Mesothelial cell of epicardium (in vitro differentiated cells): ENCODE measurements around the gene GSTA4. TPM values are rescaled to one million over a fixed set of nuclear protein-coding genes. Genes with fewer than 3 reads are reported as not detected.

Source experiments
- DNase-seq, 2 experiments: peaks; one replicate each; pipeline ENCODE4 v3.0.0; 2021; ENCODE audit warnings: low spot score in 2 of 2; ENCODE audit not compliant: unreplicated experiment in 2 of 2
- H3K27ac Mint-ChIP-seq: 2 replicates; pipeline ENCODE4 v1.8.0; 2021; ENCODE audit warnings: mixed read lengths
- H3K27me3 Mint-ChIP-seq: 2 replicates; pipeline ENCODE4 v1.8.0; 2021; ENCODE audit warnings: low read depth, mixed read lengths
- H3K36me3 Mint-ChIP-seq: 2 replicates; pipeline ENCODE4 v1.8.0; 2021; ENCODE audit warnings: mixed read lengths
- H3K4me1 Mint-ChIP-seq: 2 replicates; pipeline ENCODE4 v1.8.0; 2021; ENCODE audit warnings: mixed read lengths
- H3K4me3 Mint-ChIP-seq: 2 replicates; pipeline ENCODE4 v1.8.0; 2021; ENCODE audit warnings: mild to moderate bottlenecking, moderate library complexity, mixed read lengths
- H3K9me3 Mint-ChIP-seq: 2 replicates; pipeline ENCODE4 v1.8.0; 2021; ENCODE audit warnings: mixed read lengths
- CTCF ChIP-seq: fragments of 200-600 bp; sonication (generic); IDR thresholded peaks from one replicate; pipeline ENCODE4 v1.5.0; 2021; ENCODE audit warnings: antibody characterized with exemption; ENCODE audit not compliant: unreplicated experiment
- total RNA-seq: library from RNA; stranded (reverse); gene quantifications from 3 replicates; pipeline ENCODE4 v1.2.1, GENCODE V29; 2021

GSTA4 gene
- total RNA-seq, 1 donor from 2014 or later, result 66.2 TPM

DNA sequence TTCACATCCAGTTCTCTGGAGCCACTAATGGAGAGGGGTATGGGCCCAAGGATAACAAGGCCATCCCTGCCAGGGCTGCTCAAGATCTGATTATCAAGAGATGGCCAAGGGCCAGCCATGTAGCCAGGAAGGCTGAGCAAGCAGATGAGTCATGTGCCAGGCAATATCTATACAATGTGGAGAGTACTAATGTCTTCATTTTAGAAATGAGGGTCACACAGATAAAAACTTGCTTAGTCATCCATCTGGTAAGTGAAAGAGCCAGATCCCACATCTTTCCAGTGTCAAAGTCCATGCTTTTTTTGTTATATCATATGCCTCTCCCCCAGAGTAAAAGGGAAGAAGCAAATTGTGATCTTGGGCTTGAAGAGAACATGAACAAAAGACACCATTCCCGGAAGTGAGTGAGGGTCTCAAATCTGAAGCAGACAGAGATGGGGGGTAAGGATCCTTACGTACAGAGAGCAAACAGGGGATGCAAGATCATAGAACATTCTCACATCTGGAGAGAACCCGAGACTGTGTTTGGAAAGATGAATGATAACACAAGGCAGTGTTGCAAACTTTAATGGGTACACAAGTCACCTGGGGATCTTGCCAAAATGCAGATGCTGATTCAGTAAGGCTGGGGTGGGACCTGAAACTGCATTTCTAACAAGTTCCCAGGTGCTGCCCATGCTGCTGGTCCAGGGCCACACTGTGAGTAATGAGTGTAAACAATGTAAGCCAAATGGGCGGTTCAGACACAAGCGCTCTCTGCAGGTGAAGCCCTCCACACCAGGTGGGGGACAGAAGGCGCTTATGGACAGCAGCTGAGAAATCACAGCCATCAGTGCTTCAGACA is 65.5 kb downstream of the GSTA4 start:
- TF ChIP-seq CTCF, result no peak
- DNase-seq, result no peak
- Mint-ChIP-seq H3K27ac (no peak overlapping the region), H3K36me3 (peaks cover 2% of the 10 kb centered on the region), H3K9me3 (peaks cover 13% of the 10 kb centered on the region), H3K4me1 (peaks cover 25% of the 10 kb centered on the region), H3K4me3 (no peak overlapping the region), H3K27me3 (no peaks in the 10 kb centered on the region)

Other genes starting within 250 kb of the GSTA4 start
- not detected in 3 replicates for gene GSTA2, start 231.8 kb downstream of the GSTA4 start, total RNA-seq
- gene GSTA1, start 191.5 kb downstream of the GSTA4 start, total RNA-seq, result not detected in 3 replicates
- not detected in 3 replicates for gene GSTA5, start 154.5 kb downstream of the GSTA4 start, total RNA-seq
- not detected in 3 replicates for gene GSTA3, start 85.6 kb downstream of the GSTA4 start, total RNA-seq
- gene CILK1, start 66.5 kb upstream of the GSTA4 start, total RNA-seq, result 14.0 to 15.0 TPM (median 14.2 TPM) in 3 replicates
- 66.0 to 74.8 TPM (median 69.0 TPM) in 3 replicates for gene FBXO9, start 70.1 kb upstream of the GSTA4 start, total RNA-seq
- gene GCM1, start 153.6 kb upstream of the GSTA4 start, total RNA-seq, result not detected in 3 replicates